Calu3 (cell line): ENCODE measurements around the gene PIH1D1. TPM values are rescaled to one million over a fixed set of nuclear protein-coding genes. Genes with fewer than 3 reads are reported as not detected.

Experiments used
- BruUV-seq: library from RNA; stranded (reverse); fragments of 400-500 nt; replicated peaks from 2 replicates; lab custom pipeline; 2021; lab: Mats Ljungman, UMichigan
- CTCF ChIA-PET: fragments of 300-600 bp; sonication (Branson Sonifier 250); formaldehyde crosslinking; loops from one replicate; lab custom pipeline; 2022; ENCODE audit warnings: antibody characterized with exemption; lab: Charles Lee
- DNase-seq: peaks from one replicate; pipeline ENCODE4 v3.0.0; 2022
- H3K27ac Mint-ChIP-seq: one replicate; pipeline ENCODE4 v1.8.0; 2022; ENCODE audit warnings: mixed read lengths; ENCODE audit not compliant: unreplicated experiment
- H3K27me3 Mint-ChIP-seq: one replicate; pipeline ENCODE4 v1.8.0; 2022; ENCODE audit warnings: mixed read lengths; ENCODE audit not compliant: unreplicated experiment
- H3K36me3 Mint-ChIP-seq: one replicate; pipeline ENCODE4 v1.8.0; 2022; ENCODE audit warnings: mild to moderate bottlenecking, moderate library complexity, mixed read lengths; ENCODE audit not compliant: insufficient read depth, unreplicated experiment
- H3K4me1 Mint-ChIP-seq: one replicate; pipeline ENCODE4 v1.8.0; 2022; ENCODE audit warnings: mild to moderate bottlenecking, low read depth, mixed read lengths; ENCODE audit not compliant: unreplicated experiment
- H3K4me3 Mint-ChIP-seq: one replicate; pipeline ENCODE4 v1.8.0; 2022; ENCODE audit warnings: mild to moderate bottlenecking, low read depth, moderate library complexity, mixed read lengths; ENCODE audit not compliant: unreplicated experiment
- H3K9me3 Mint-ChIP-seq: one replicate; pipeline ENCODE4 v1.8.0; 2022; ENCODE audit warnings: low read depth, mixed read lengths; ENCODE audit not compliant: unreplicated experiment
- CTCF ChIP-seq: fragments of 200-600 bp; IDR thresholded peaks from one replicate; pipeline ENCODE4 v1.8.0; 2022; ENCODE audit warnings: antibody characterized with exemption; ENCODE audit not compliant: unreplicated experiment
- intact Hi-C: fragments of 100-400 bp; cut with micrococcal nuclease; formaldehyde crosslinking; loops from one replicate; pipeline ENCODE4 v1.10.0; 2022; ENCODE audit not compliant: unreplicated experiment
- total RNA-seq: library from RNA; stranded (reverse); gene quantifications from 2 replicates; pipeline ENCODE4 v1.2.3, GENCODE V29; 2022

Gene PIH1D1
- total RNA-seq, 1 experiment from 2014 or later, result 141 TPM

GRCh38 chr19:49423985-49424303 is 27.7 kb downstream of the PIH1D1 start:
- H3K4me1 Mint-ChIP-seq, result peaks cover 39% of the 10 kb centered on the region
- no peaks in the 10 kb centered on the region for H3K9me3 Mint-ChIP-seq
- no peak for TF ChIP-seq CTCF
- no TSS peak for BruUV-seq
- H3K4me3 Mint-ChIP-seq, result no peak overlapping the region
- no peak overlapping the region for H3K27ac Mint-ChIP-seq
- intact Hi-C loops, result no loop called here
- CTCF ChIA-PET, result interaction anchor here (1.0 kb wide), 1 partner anchor 12 kb away, joined by 3 read pairs; no protein-coding TSS in a partner anchor
- H3K36me3 Mint-ChIP-seq, result peaks cover 5% of the 10 kb centered on the region
- no peak for DNase-seq
- peaks cover 100% of the 10 kb centered on the region for H3K27me3 Mint-ChIP-seq

- no peaks in the 10 kb centered on the region for H3K9me3 Mint-ChIP-seq
- no peak for DNase-seq
- CTCF ChIA-PET, result interaction anchor here (1.0 kb wide), 1 partner anchor 12 kb away, joined by 3 read pairs; no protein-coding TSS in a partner anchor
- H3K36me3 Mint-ChIP-seq, result peaks cover 5% of the 10 kb centered on the region
- H3K27me3 Mint-ChIP-seq, result peaks cover 100% of the 10 kb centered on the region
- H3K27ac Mint-ChIP-seq, result no peak within 1 kb of the TSS
- BruUV-seq, result no TSS peak
- peaks cover 39% of the 10 kb centered on the region for H3K4me1 Mint-ChIP-seq
- H3K4me3 Mint-ChIP-seq, result no peak within 1 kb of the TSS
- TF ChIP-seq CTCF, result no peak
- intact Hi-C loops, result no loop called here
Measured at GRCh38 chr19:49423071-49423984, 28.3 kb downstream of the PIH1D1 start, which contains the start of gene PTH2. Gene PTH2, minus strand, starts transcription at chr19:49423441. Its CDS starts 102 bp downstream, at chr19:49423339.

GRCh38 chr19:49422407-49423070 is 29.1 kb downstream of the PIH1D1 start:
- TF ChIP-seq CTCF, result no peak
- CTCF ChIA-PET, result no interaction called here
- peak; percentile 31 for DNase-seq
- BruUV-seq, result no TSS peak
- Mint-ChIP-seq H3K27me3 (peaks cover 100% of the 10 kb centered on the region), H3K4me1 (peaks cover 39% of the 10 kb centered on the region), H3K4me3 (no peak overlapping the region), H3K27ac (no peak overlapping the region), H3K9me3 (no peaks in the 10 kb centered on the region), H3K36me3 (peaks cover 5% of the 10 kb centered on the region)
- intact Hi-C loops, result no loop called here

GRCh38 chr19:49421878-49422202 is 29.8 kb downstream of the PIH1D1 start:
- DNase-seq, result no peak
- H3K27me3 Mint-ChIP-seq, result peaks cover 100% of the 10 kb centered on the region
- CTCF ChIA-PET, result no interaction called here
- intact Hi-C loops, result no loop called here
- no peak overlapping the region for H3K27ac Mint-ChIP-seq
- H3K9me3 Mint-ChIP-seq, result no peaks in the 10 kb centered on the region
- H3K4me1 Mint-ChIP-seq, result peaks cover 35% of the 10 kb centered on the region
- TF ChIP-seq CTCF, result no peak
- BruUV-seq, result no TSS peak
- H3K36me3 Mint-ChIP-seq, result peaks cover 5% of the 10 kb centered on the region
- H3K4me3 Mint-ChIP-seq, result no peak overlapping the region
